GM12878 (cell line): ENCODE data around the gene PRCC. TPM values are rescaled to one million over a fixed set of nuclear protein-coding genes. Genes with fewer than 3 reads are reported as not detected.

ENCODE experiments used
- ATAC-seq: fragments of 200-7000 bp; cut with Tn5 transposase; 3 replicates; pipeline ENCODE4 v1.9.1; 2020; ENCODE audit warnings: mild to moderate bottlenecking, moderate library complexity
- BruUV-seq: library from RNA; stranded (reverse); fragments of 400-500 nt; replicated peaks from 2 replicates; lab custom pipeline; 2021; lab: Mats Ljungman, UMichigan
- CTCF ChIA-PET: fragments of 300-600 bp; sonication (Branson Sonifier 250); formaldehyde crosslinking; extraction: SDS; loops from one replicate; lab custom pipeline; 2021; ENCODE audit warnings: inconsistent platforms; lab: Yijun Ruan, JAX
- POLR2A ChIA-PET: fragments of 350-600 bp; formaldehyde crosslinking; extraction: SDS; loops from one replicate; lab custom pipeline; 2021; ENCODE audit warnings: inconsistent platforms; lab: Charles Lee
- RAD21 ChIA-PET: fragments of 300-600 bp; sonication (Branson Sonifier 250); formaldehyde crosslinking; loops from one replicate; lab custom pipeline; 2023; ENCODE audit warnings: antibody characterized with exemption; ENCODE audit not compliant: unreplicated experiment; lab: Charles Lee
- SMC1A ChIA-PET: fragments of 300-600 bp; sonication (Branson Sonifier 250); formaldehyde crosslinking; loops from one replicate; lab custom pipeline; 2023; ENCODE audit not compliant: unreplicated experiment, uncharacterized antibody; lab: Charles Lee
- DNase-seq: peaks from one replicate; pipeline ENCODE4 v3.0.0-alpha.2; 2011; ENCODE audit warnings: low read depth, low spot score
- FAIRE-seq: peaks from 3 replicates; lab custom pipeline; 2011; peaks lifted over from hg19 to GRCh38; lab: Jason Lieb, UNC
- H2AFZ ChIP-seq: 2 replicates; pipeline ENCODE4 v1.6.0; 2011; ENCODE audit warnings: low read depth, low read length, control low read depth; ENCODE audit not compliant: control insufficient read depth
- H3K27ac ChIP-seq: 2 replicates; pipeline ENCODE4 v1.5.1; 2011; ENCODE audit warnings: control low read depth; ENCODE audit not compliant: control insufficient read depth, insufficient read depth
- H3K27me3 ChIP-seq, 2 experiments: replicated peaks in 1 of 2; 2 replicates each; pipeline versions ENCODE4 v1.6.0 to v1.6.1; 2011; ENCODE audit warnings: low read length in 1 of 2; ENCODE audit not compliant: control insufficient read depth in 2 of 2, insufficient read depth in 2 of 2
- H3K36me3 ChIP-seq, 2 experiments: 2 replicates each; pipeline ENCODE4 v1.5.1; 2011; ENCODE audit warnings: low read length in 1 of 2; ENCODE audit not compliant: control insufficient read depth in 2 of 2, insufficient read depth in 2 of 2
- H3K4me1 ChIP-seq: 2 replicates; pipeline ENCODE4 v1.6.1; 2011; ENCODE audit warnings: mild to moderate bottlenecking, low read length, moderate library complexity, mixed read lengths; ENCODE audit not compliant: control insufficient read depth, insufficient read depth
- H3K4me2 ChIP-seq: 2 replicates; pipeline ENCODE4 v1.6.0; 2011; ENCODE audit warnings: control low read depth; ENCODE audit not compliant: control insufficient read depth, insufficient read depth
- H3K4me3 ChIP-seq: fragments of 200-600 bp; sonication (generic); 2 replicates; pipeline ENCODE4 v1.5.1; 2016
- H3K79me2 ChIP-seq: 2 replicates; pipeline ENCODE4 v1.6.0; 2011; ENCODE audit warnings: low read length; ENCODE audit not compliant: control insufficient read depth, insufficient read depth
- H3K9ac ChIP-seq: 2 replicates; pipeline ENCODE4 v1.8.0; 2011; ENCODE audit warnings: low read length, control low read depth, mixed read lengths; ENCODE audit not compliant: control insufficient read depth, insufficient read depth
- H3K9me3 ChIP-seq: replicated peaks from 3 replicates; pipeline ENCODE4 v1.5.1; 2011; ENCODE audit warnings: mild to moderate bottlenecking, low read length; ENCODE audit not compliant: control insufficient read depth, insufficient read depth
- H4K20me1 ChIP-seq: 2 replicates; pipeline ENCODE4 v1.6.0; 2011; ENCODE audit not compliant: control insufficient read depth, insufficient read depth
- CHD1 ChIP-seq: IDR thresholded peaks from 2 replicates; pipeline ENCODE4 v1.6.1; 2012; ENCODE audit warnings: low read depth, low read length, improper control_type of control experiment
- CHD4 ChIP-seq: fragments of 200-600 bp; sonication (generic); IDR thresholded peaks from 2 replicates; pipeline ENCODE4 v1.6.1; 2016; ENCODE audit warnings: mild to moderate bottlenecking
- GABPA ChIP-seq: IDR thresholded peaks from 2 replicates; pipeline ENCODE4 v1.6.1; 2014; ENCODE audit warnings: antibody characterized with exemption, low read depth, mild to moderate bottlenecking, inconsistent platforms
- HDGF ChIP-seq: fragments of 450-650 bp; IDR thresholded peaks from 2 replicates; pipeline ENCODE4 v1.6.1; 2016; ENCODE audit warnings: antibody characterized with exemption
- MYC ChIP-seq: IDR thresholded peaks from 2 replicates; pipeline ENCODE4 v1.6.1; 2011; ENCODE audit warnings: mild to moderate bottlenecking, low read length, moderate library complexity, inconsistent platforms; ENCODE audit not compliant: insufficient read depth, insufficient replicate concordance, insufficient read length, severe bottlenecking
- PAX5 ChIP-seq: IDR thresholded peaks from 2 replicates; pipeline ENCODE4 v1.6.1; 2011; ENCODE audit warnings: low read depth, low read length, borderline replicate concordance
- POLR2AphosphoS5 ChIP-seq: IDR thresholded peaks from 2 replicates; pipeline ENCODE4 v1.6.1; 2011; ENCODE audit warnings: mild to moderate bottlenecking, low read length, inconsistent platforms
- STAT3 ChIP-seq: IDR thresholded peaks from 2 replicates; pipeline ENCODE4 v1.6.1; 2011; ENCODE audit warnings: low read depth, low read length, improper control_type of control experiment
- WGBS: methylation state at CpG from one replicate; pipeline ENCODE4 v1.1.6; 2016; ENCODE audit warnings: low lambda C conversion rate; ENCODE audit not compliant: insufficient replicate concordance, insufficient coverage; ENCODE audit errors: missing lambda C conversion rate; 5-methylcytosine and 5-hydroxymethylcytosine counted together
- in situ Hi-C: fragments of 300-500 bp; cut with MboI; formaldehyde crosslinking; loops from 9 replicates; pipeline ENCODE4 v1.14.3; 2018; ENCODE audit warnings: mixed read lengths
- intact Hi-C: fragments of 100-400 bp; cut with micrococcal nuclease; formaldehyde crosslinking; loops from one replicate; pipeline ENCODE4 v1.14.2; 2022; ENCODE audit not compliant: unreplicated experiment
- polyA plus RNA-seq, 11 experiments: library from polyadenylated mRNA; depleted of rRNA in 4 of 11; unstranded in 6 of 11; stranded (reverse) in 5 of 11; fragments of >200 nt; fragmentation: Nextera tagmentation in 4 of 11; fragmentation: Illumina TruSeq in 1 of 11; extraction: Ambion mirVana in 4 of 11; extraction: Trizol in 1 of 11; gene quantifications; 1 replicate in 1 of 11; 2 replicates in 10 of 11; pipeline versions ENCODE4 v1.2.1 to v1.2.3, GENCODE V29; 2011 to 2016; ENCODE audit warnings: inconsistent platforms in 2 of 11, missing spikeins in 2 of 11, low read depth in 1 of 11
- total RNA-seq, 4 experiments: library from RNA; depleted of rRNA in 3 of 4; stranded (reverse); fragments of >200 nt in 3 of 4; fragmentation: Illumina TruSeq in 1 of 4; extraction: Trizol in 1 of 4; gene quantifications; 2 replicates each; pipeline versions ENCODE4 v1.2.1 to v1.2.3, GENCODE V29; 2013 to 2021

PRCC gene
- total and polyA plus RNA-seq, 10 of the 15 experiments (the other 5 are each of a cell fraction or from before 2014, with no cell fraction given): 23.8 to 132 (median 63.1) TPM

DNA sequence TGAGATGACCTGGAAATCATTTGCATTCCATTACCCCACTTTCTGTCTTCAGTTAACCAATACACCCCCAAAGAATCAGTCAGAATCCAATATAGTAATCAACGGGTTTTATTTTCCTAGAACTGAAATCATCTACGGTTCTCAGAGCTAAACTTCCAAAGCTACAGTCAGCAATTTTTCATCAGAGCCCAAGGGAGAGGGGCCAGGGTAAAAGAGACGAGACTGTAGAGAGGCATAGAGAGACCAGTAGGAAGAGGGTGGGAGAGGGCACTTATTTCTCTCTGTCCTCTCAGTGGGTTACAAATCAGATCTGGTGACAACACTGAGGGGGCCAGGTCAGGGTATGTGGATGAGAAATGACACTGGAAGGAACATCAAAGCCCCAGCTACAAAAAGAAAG is 25.3 kb upstream of the PRCC start:
- peak overlapping the region; percentile 76; the same call in 1 of the 2 replicates for H3K27ac ChIP-seq
- 0 out of 2 replicates have a peak overlapping the region, but pooled peaks have one; percentile 63 for H3K4me3 ChIP-seq
- POLR2A ChIA-PET: interaction anchor here (1.0 to 5.4 kb wide), 5 partner anchors 9 to 99 kb away, joined by 3 to 75 read pairs (median 28); partner anchors contain the start of genes HDGF, ISG20L2, METTL25B and PRCC
- ATAC-seq: no peak
- no peak for FAIRE-seq
- peak overlapping the region; percentile 68 for H3K4me2 ChIP-seq
- H3K4me1 ChIP-seq: peaks cover 8% of the 10 kb centered on the region
- peaks cover 23 to 35% of the 10 kb centered on the region in 2 experiments for H3K36me3 ChIP-seq
- H3K27me3 ChIP-seq: no peaks in the 10 kb centered on the region
- no peaks in the 10 kb centered on the region for H3K9me3 ChIP-seq
- no peak overlapping the region for H2AFZ ChIP-seq
- TF ChIP-seq HDGF (no peak), CHD1 (no peak), GABPA (no peak), POLR2AphosphoS5 (no peak), STAT3 (no peak), CHD4 (no peak)
- intact Hi-C loops (loop anchor here (10.0 kb wide), 1 partner anchor 237 kb away; the partner anchor contains the start of gene MEF2D), in situ Hi-C loops (no loop called here)
- WGBS: 24% methylated on average over 3 of the region's 3 CpGs
- peaks cover 40% of the 10 kb centered on the region for H3K79me2 ChIP-seq
- no peaks in the 10 kb centered on the region for H4K20me1 ChIP-seq
- H3K9ac ChIP-seq: no peak overlapping the region
- BruUV-seq: no TSS peak
- CTCF ChIA-PET: interaction anchor here (1.2 to 3.7 kb wide), 3 partner anchors 15 to 96 kb away, joined by 4 to 56 read pairs (median 7); partner anchors contain the start of genes ISG20L2 and METTL25B
- DNase-seq: no peak
- RAD21 ChIA-PET: interaction anchor here (2.6 to 2.7 kb wide), 2 partner anchors 10 to 25 kb away, joined by 21 to 49 read pairs; partner anchors contain the start of genes HDGF and PRCC
- SMC1A ChIA-PET: interaction anchor here (1.0 to 5.0 kb wide), 5 partner anchors 10 to 118 kb away, joined by 4 to 57 read pairs (median 6); partner anchors contain the start of genes ISG20L2, METTL25B and PRCC

- ATAC-seq: no peak
- WGBS: 78% methylated on average over 4 of the region's 4 CpGs
Observed at GRCh38 chr1:156742801-156743200, 24.5 kb upstream of the PRCC start.

More at GRCh38 chr1:156742801-156743200, 24.5 kb upstream of the PRCC start:
- in situ Hi-C loops: no loop called here
- H3K4me1 ChIP-seq: peaks cover 13% of the 10 kb centered on the region
- RAD21 ChIA-PET: interaction anchor here (0.7 to 2.7 kb wide), 2 partner anchors 9 to 17 kb away, joined by 4 to 21 read pairs; partner anchors contain the start of gene HDGF
- H3K4me3 ChIP-seq: no peak overlapping the region
- H3K9ac ChIP-seq: no peak overlapping the region
- no peaks in the 10 kb centered on the region for H3K27me3 ChIP-seq
- no peaks in the 10 kb centered on the region for H3K9me3 ChIP-seq
- POLR2A ChIA-PET: interaction anchor here (5.4 kb wide), 1 partner anchor 14 kb away, joined by 75 read pairs; the partner anchor contains the start of genes ISG20L2 and METTL25B
- no TSS peak for BruUV-seq
- no peaks in the 10 kb centered on the region for H4K20me1 ChIP-seq
- H3K4me2 ChIP-seq: no peak overlapping the region
- SMC1A ChIA-PET: interaction anchor here (1.0 to 5.0 kb wide), 5 partner anchors 9 to 117 kb away, joined by 4 to 57 read pairs (median 6); partner anchors contain the start of genes ISG20L2, METTL25B and PRCC
- FAIRE-seq (no peak), DNase-seq (no peak)
- H2AFZ ChIP-seq: no peak overlapping the region
- TF ChIP-seq MYC (no peak), PAX5 (no peak)
- no peak overlapping the region for H3K27ac ChIP-seq
- H3K79me2 ChIP-seq: peaks cover 47% of the 10 kb centered on the region
- CTCF ChIA-PET: interaction anchor here (1.3 to 3.7 kb wide), 2 partner anchors 16 to 53 kb away, joined by 4 to 56 read pairs; partner anchors contain the start of genes ISG20L2 and METTL25B
- intact Hi-C loops: loop anchor here (10.0 kb wide), 1 partner anchor 238 kb away; the partner anchor contains the start of gene MEF2D
- peaks cover 23 to 27% of the 10 kb centered on the region in 2 experiments for H3K36me3 ChIP-seq
